ENCODE data around the gene NCKAP5.

Gene NCKAP5

DNA sequence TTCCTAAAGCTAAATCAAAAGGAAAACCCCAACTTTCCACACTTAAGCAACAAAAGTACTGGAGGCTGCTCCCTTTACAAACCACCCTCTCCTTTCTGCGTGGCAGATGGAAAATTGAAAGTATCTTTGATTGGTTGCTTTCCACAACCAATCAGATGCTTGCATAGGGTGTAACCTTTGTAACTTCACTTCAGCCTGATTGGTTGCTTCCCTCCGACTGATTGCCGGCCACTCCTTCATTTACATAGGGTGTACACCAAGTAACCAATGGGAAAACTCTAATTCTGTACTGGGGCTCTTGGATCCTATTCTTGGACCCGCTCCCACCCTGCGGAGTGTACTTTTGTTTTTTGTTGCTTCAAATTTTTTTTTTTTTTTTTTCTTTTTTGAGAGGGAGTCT is 297.7 kb downstream of the NCKAP5 start:
- ChIA-PET CTCF (interaction anchor here (0.7 kb wide), 1 partner anchor 602 kb away, joined by 3 read pairs; no protein-coding TSS in a partner anchor), POLR2A (no interaction called here)
- no peak for DNase-seq (ENCODE audit: extremely low spot score)
- TF ChIP-seq LEF1 (IDR thresholded peaks at IDR 0.05; ENCODE audit: borderline replicate concordance) = no peak
- no peak for TF ChIP-seq NFRKB (IDR thresholded peaks at IDR 0.05)
- no peak for TF ChIP-seq FOXA1 (IDR thresholded peaks at IDR 0.05)
- TF ChIP-seq FOXM1 (IDR thresholded peaks at IDR 0.05; ENCODE audit: borderline replicate concordance) = no peak
- no peak for TF ChIP-seq FOXK2 (IDR thresholded peaks at IDR 0.05)
- no peak for TF ChIP-seq ELF4 (IDR thresholded peaks at IDR 0.05)
- TF ChIP-seq CTBP1 (IDR thresholded peaks at IDR 0.05; ENCODE audit: borderline replicate concordance) = no peak
- TF ChIP-seq, protein P1, sequence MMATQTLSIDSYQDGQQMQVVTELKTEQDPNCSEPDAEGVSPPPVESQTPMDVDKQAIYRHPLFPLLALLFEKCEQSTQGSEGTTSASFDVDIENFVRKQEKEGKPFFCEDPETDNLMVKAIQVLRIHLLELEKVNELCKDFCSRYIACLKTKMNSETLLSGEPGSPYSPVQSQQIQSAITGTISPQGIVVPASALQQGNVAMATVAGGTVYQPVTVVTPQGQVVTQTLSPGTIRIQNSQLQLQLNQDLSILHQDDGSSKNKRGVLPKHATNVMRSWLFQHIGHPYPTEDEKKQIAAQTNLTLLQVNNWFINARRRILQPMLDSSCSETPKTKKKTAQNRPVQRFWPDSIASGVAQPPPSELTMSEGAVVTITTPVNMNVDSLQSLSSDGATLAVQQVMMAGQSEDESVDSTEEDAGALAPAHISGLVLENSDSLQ (IDR thresholded peaks at IDR 0.05) = no peak
- TF ChIP-seq L3MBTL2 (conservative IDR thresholded peaks at IDR 0.05) = no peak
- TF ChIP-seq SUZ12 (IDR thresholded peaks at IDR 0.05) = no peak
- TF ChIP-seq ARNT (IDR thresholded peaks at IDR 0.05) = no peak
- TF ChIP-seq HDGF (IDR thresholded peaks at IDR 0.05; ENCODE audit: borderline replicate concordance) = no peak

DNA sequence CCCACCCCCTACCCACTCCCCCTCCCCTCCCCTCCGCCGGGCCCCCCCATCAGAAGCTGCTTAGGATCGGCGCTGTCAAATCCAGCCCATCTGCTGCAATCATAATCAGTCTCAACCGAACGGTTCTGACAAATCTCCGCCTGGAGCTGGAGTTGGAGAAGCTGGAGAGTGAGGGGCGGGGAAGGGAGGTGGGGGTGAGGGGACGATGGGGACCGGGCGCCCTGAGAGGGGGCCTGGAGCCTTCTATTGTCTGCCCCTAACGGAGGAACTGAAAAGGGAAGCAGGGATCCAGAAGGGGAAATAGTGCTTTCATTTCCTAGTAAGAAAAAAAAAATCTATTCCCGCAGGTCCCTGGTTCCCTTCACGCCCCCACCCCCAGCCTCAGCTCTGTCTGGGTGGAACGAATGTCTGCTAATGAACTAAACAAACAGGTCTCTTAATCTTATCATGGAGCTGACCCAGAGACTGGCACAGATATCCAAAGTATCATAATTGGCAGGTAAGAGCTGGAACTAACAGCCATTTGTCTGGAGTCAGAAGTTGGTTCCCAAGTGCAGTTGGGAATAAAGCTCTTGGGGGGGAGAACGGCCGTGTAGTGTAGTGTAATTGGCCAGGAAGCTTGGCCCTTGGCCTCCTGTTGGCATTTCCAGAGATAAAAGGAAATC is 301.2 kb downstream of the NCKAP5 start:
- peak; percentile 16 for DNase-seq (ENCODE audit: extremely low spot score)
- ChIA-PET CTCF (interaction anchor here (1.2 kb wide), 1 partner anchor 18 kb away, joined by 6 read pairs; no protein-coding TSS in a partner anchor), POLR2A (interaction anchor here (0.6 to 1.4 kb wide), 7 partner anchors 18 to 596 kb away, joined by 3 to 8 read pairs (median 3); no protein-coding TSS in a partner anchor)
- TF ChIP-seq FOXA1 (IDR thresholded peaks at IDR 0.05) = no peak
- no peak for TF ChIP-seq SUZ12 (IDR thresholded peaks at IDR 0.05)
- no peak for TF ChIP-seq LEF1 (IDR thresholded peaks at IDR 0.05; ENCODE audit: borderline replicate concordance)
- TF ChIP-seq L3MBTL2 (conservative IDR thresholded peaks at IDR 0.05) = no peak
- TF ChIP-seq FOXK2 (IDR thresholded peaks at IDR 0.05) = no peak
- TF ChIP-seq ZNF384 (IDR thresholded peaks at IDR 0.05) = no peak
- no peak for TF ChIP-seq HDGF (IDR thresholded peaks at IDR 0.05; ENCODE audit: borderline replicate concordance)
- no peak for TF ChIP-seq SP1 (IDR thresholded peaks at IDR 0.05)
- TF ChIP-seq ARNT (IDR thresholded peaks at IDR 0.05) = no peak
- no peak for TF ChIP-seq TARDBP (IDR thresholded peaks at IDR 0.05)
- TF ChIP-seq CTBP1 (IDR thresholded peaks at IDR 0.05; ENCODE audit: borderline replicate concordance) = no peak
- no peak for TF ChIP-seq NFRKB (IDR thresholded peaks at IDR 0.05)
- TF ChIP-seq ELF4 (IDR thresholded peaks at IDR 0.05) = no peak
- no peak for TF ChIP-seq FOXM1 (IDR thresholded peaks at IDR 0.05; ENCODE audit: borderline replicate concordance)
- TF ChIP-seq, protein P1 (IDR thresholded peaks at IDR 0.05) = no peak
- no peak for TF ChIP-seq BHLHE40 (IDR thresholded peaks at IDR 0.05; ENCODE audit: borderline replicate concordance)

DNA sequence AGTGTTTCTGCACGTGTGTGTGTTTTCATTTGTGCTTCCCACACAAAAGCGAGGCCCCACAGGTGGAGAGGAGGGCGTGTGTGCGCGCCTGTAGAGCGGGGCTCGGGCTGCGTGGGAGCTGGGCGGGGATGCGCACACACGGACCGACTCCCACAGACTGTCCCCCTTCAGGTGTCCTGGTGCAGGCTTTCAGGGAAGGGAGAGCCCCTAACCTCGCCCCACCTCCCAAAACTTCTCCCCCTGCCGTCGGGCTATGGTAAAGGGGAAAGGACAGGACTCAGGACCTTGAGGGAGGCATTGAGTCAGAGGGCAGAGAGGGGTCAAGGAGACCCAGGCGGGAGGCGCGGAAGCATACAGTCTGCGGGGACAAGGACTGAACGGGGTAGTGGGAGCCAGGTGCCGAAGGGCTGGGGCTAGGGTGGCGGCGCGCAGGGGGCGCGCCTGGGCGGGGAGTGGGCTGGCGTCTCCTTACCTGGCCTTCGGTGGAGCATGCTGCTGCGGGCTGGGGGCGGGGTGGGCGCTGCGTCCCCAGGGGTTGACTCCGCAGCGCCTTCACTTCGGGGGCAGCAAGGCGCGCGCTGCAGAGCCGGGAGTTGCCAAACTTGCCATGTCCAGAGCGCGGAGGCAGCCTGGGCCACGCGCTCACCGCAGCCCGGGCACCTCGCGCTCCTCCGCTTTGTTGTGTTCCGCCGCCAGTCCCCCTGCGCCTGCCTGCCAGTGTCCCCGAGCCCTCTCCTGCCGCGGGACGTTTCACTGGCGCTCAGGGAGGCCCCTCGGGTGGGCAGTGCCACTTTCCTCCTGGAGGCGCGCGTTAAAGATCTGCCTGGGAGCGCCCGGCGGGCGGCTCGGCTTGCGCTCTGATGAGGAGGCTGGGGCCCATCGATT is 302.0 kb downstream of the NCKAP5 start:
- DNase-seq (ENCODE audit: extremely low spot score) = peak; percentile 12
- no peak for TF ChIP-seq FOXA1 (IDR thresholded peaks at IDR 0.05)
- no peak for TF ChIP-seq NFRKB (IDR thresholded peaks at IDR 0.05)
- TF ChIP-seq ZNF384 (IDR thresholded peaks at IDR 0.05) = no peak
- TF ChIP-seq FOXM1 (IDR thresholded peaks at IDR 0.05; ENCODE audit: borderline replicate concordance) = no peak
- TF ChIP-seq SUZ12 (IDR thresholded peaks at IDR 0.05) = no peak
- TF ChIP-seq CTBP1 (IDR thresholded peaks at IDR 0.05; ENCODE audit: borderline replicate concordance) = no peak
- TF ChIP-seq FOXK2 (IDR thresholded peaks at IDR 0.05) = no peak
- TF ChIP-seq, protein P1 (IDR thresholded peaks at IDR 0.05) = no peak
- TF ChIP-seq BHLHE40 (IDR thresholded peaks at IDR 0.05; ENCODE audit: borderline replicate concordance) = no peak
- TF ChIP-seq ARNT (IDR thresholded peaks at IDR 0.05) = no peak
- no peak for TF ChIP-seq TARDBP (IDR thresholded peaks at IDR 0.05)
- TF ChIP-seq SP1 (IDR thresholded peaks at IDR 0.05) = no peak
- TF ChIP-seq ELF4 (IDR thresholded peaks at IDR 0.05) = no peak
- TF ChIP-seq HDGF (IDR thresholded peaks at IDR 0.05; ENCODE audit: borderline replicate concordance) = no peak
- no peak for TF ChIP-seq LEF1 (IDR thresholded peaks at IDR 0.05; ENCODE audit: borderline replicate concordance)
- no peak for TF ChIP-seq L3MBTL2 (conservative IDR thresholded peaks at IDR 0.05)
- ChIA-PET CTCF (interaction anchor here (1.2 kb wide), 1 partner anchor 19 kb away, joined by 6 read pairs; no protein-coding TSS in a partner anchor), POLR2A (interaction anchor here (0.7 to 1.4 kb wide), 5 partner anchors 27 to 596 kb away, joined by 3 to 8 read pairs (median 3); no protein-coding TSS in a partner anchor)

DNA sequence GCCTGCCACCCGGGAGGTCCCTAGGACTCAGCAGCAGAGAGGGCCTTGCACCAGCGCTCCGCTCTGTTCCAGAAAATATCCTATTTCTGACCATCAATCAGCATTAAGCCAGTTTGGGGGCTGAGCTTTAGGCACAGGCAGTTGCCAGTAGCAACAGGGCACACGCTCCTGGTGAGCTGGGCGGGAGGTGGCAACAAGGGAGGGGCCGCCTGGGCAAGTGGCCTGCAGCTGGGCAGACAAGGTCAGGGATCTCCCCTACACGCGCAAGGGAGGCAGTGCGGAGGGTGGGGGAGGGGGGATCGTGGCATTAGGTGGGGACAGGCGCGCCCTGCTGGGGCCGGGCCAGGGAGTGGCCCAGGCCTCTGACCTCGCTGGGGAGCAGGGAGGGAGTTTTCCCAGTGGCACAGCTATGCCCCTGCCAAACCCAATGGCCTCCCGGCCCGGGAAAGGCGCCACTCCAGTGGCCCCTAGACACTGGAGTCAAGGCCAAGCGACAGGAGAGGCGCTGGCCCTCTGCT is 302.8 kb downstream of the NCKAP5 start:
- no peak for TF ChIP-seq TARDBP (IDR thresholded peaks at IDR 0.05)
- no peak for TF ChIP-seq FOXA1 (IDR thresholded peaks at IDR 0.05)
- TF ChIP-seq BHLHE40 (IDR thresholded peaks at IDR 0.05; ENCODE audit: borderline replicate concordance) = no peak
- TF ChIP-seq ELF4 (IDR thresholded peaks at IDR 0.05) = no peak
- TF ChIP-seq SUZ12 (IDR thresholded peaks at IDR 0.05) = no peak
- TF ChIP-seq L3MBTL2 (conservative IDR thresholded peaks at IDR 0.05) = no peak
- no peak for TF ChIP-seq ZNF384 (IDR thresholded peaks at IDR 0.05)
- no peak for TF ChIP-seq HDGF (IDR thresholded peaks at IDR 0.05; ENCODE audit: borderline replicate concordance)
- no peak for TF ChIP-seq FOXM1 (IDR thresholded peaks at IDR 0.05; ENCODE audit: borderline replicate concordance)
- no peak for TF ChIP-seq SP1 (IDR thresholded peaks at IDR 0.05)
- TF ChIP-seq, protein P1 (IDR thresholded peaks at IDR 0.05) = no peak
- no peak for TF ChIP-seq FOXK2 (IDR thresholded peaks at IDR 0.05)
- no peak for TF ChIP-seq LEF1 (IDR thresholded peaks at IDR 0.05; ENCODE audit: borderline replicate concordance)
- TF ChIP-seq ARNT (IDR thresholded peaks at IDR 0.05) = no peak
- TF ChIP-seq CTBP1 (IDR thresholded peaks at IDR 0.05; ENCODE audit: borderline replicate concordance) = no peak
- TF ChIP-seq NFRKB (IDR thresholded peaks at IDR 0.05) = no peak
- ChIA-PET CTCF (no interaction called here), POLR2A (interaction anchor here (1.2 kb wide), 1 partner anchor 514 kb away, joined by 4 read pairs; no protein-coding TSS in a partner anchor)
- peak; percentile 8 for DNase-seq (ENCODE audit: extremely low spot score)

All from HEK293T (cell line).